T-helper 1 cell treated with Interleukin-12 subunit alpha and Interleukin-12 subunit beta and Interleukin-4 antibody, amounts not matched to agents 30 ng/mL and 1 ng/mL, for 36 hours (primary cell): Measurements from ENCODE around the gene FRAS1. TPM values are rescaled to one million over a fixed set of nuclear protein-coding genes. Genes with fewer than 3 reads are reported as not detected.
"Not testable (repeated sequence)": the region's sequence is repeated elsewhere in the genome, so short reads cannot be mapped to it uniquely, and the experiment has no call there.

Experiments used
- intact Hi-C: fragments of 100-400 bp; cut with micrococcal nuclease; formaldehyde crosslinking; loops from one replicate; pipeline ENCODE4 v1.15.1; 2024
- total RNA-seq: library from RNA; stranded (reverse); gene quantifications from 2 replicates; pipeline ENCODE4 v1.2.3, GENCODE V29; 2022

Gene FRAS1
- total RNA-seq, 1 donor from 2014 or later = not detected

GRCh38 chr4:78542373-78542772 is 485.2 kb downstream of the FRAS1 start:
- intact Hi-C loops = no loop called here

GRCh38 chr4:78543424-78544125 is 486.5 kb downstream of the FRAS1 start:
- intact Hi-C loops = no loop called here

- intact Hi-C loops = no loop called here
Observed at GRCh38 chr4:78544678-78545077, 487.6 kb downstream of the FRAS1 start.

GRCh38 chr4:78545275-78546246 is 488.4 kb downstream of the FRAS1 start:
- intact Hi-C loops = no loop called here

- intact Hi-C loops = not testable (repeated sequence)
Observed at GRCh38 chr4:78547899-78548298, 490.8 kb downstream of the FRAS1 start.

GRCh38 chr4:78548889-78549288 is 491.8 kb downstream of the FRAS1 start:
- intact Hi-C loops = not testable (repeated sequence)

- intact Hi-C loops = loop anchor here (1.0 to 2.0 kb wide), 5 partner anchors 93 to 387 kb away; partner anchors contain the start of gene PAQR3
Observed at GRCh38 chr4:78551420-78552351, 494.6 kb downstream of the FRAS1 start, which contains the start of gene ANXA3. Gene ANXA3, plus strand, starts transcription at chr4:78551770. Its CDS starts 2,704 bp downstream, at chr4:78554474.

- intact Hi-C loops = loop anchor here (1.0 to 2.0 kb wide), 4 partner anchors 92 to 312 kb away; no protein-coding TSS in a partner anchor
Observed at GRCh38 chr4:78552389-78553042, 495.4 kb downstream of the FRAS1 start.

GRCh38 chr4:78553043-78553396 is 495.9 kb downstream of the FRAS1 start:
- intact Hi-C loops = loop anchor here (2.0 kb wide), 3 partner anchors 92 to 312 kb away; no protein-coding TSS in a partner anchor

- intact Hi-C loops = loop anchor here (2.0 kb wide), 3 partner anchors 91 to 311 kb away; no protein-coding TSS in a partner anchor
Observed at GRCh38 chr4:78553529-78554060, 496.5 kb downstream of the FRAS1 start.

GRCh38 chr4:78556665-78557064 is 499.5 kb downstream of the FRAS1 start:
- intact Hi-C loops = no loop called here

- intact Hi-C loops = no loop called here
Observed at GRCh38 chr4:78557841-78558240, 500.7 kb downstream of the FRAS1 start.

GRCh38 chr4:78558410-78558809 is 501.3 kb downstream of the FRAS1 start:
- intact Hi-C loops = no loop called here

GRCh38 chr4:78560296-78560963 is 503.3 kb downstream of the FRAS1 start:
- intact Hi-C loops = no loop called here

- intact Hi-C loops = no loop called here
Observed at GRCh38 chr4:78561677-78562076, 504.6 kb downstream of the FRAS1 start.

GRCh38 chr4:78562687-78563086 is 505.6 kb downstream of the FRAS1 start:
- intact Hi-C loops = no loop called here

GRCh38 chr4:78565971-78566372 is 508.8 kb downstream of the FRAS1 start:
- intact Hi-C loops = no loop called here

- intact Hi-C loops = no loop called here
Observed at GRCh38 chr4:78566834-78567499, 509.8 kb downstream of the FRAS1 start.

GRCh38 chr4:78567500-78568060 is 510.5 kb downstream of the FRAS1 start:
- intact Hi-C loops = no loop called here
